GM12878 (cell line): ENCODE data around the gene PTAFR. TPM values are rescaled to one million over a fixed set of nuclear protein-coding genes. Genes with fewer than 3 reads are reported as not detected.
A peak's percentile ranks its signal among the peaks of the same experiment; 100 is the strongest.

Source experiments
- FOXM1 ChIP-seq: IDR thresholded peaks from 2 replicates; pipeline ENCODE4 v1.6.1; 2012; ENCODE audit warnings: low read depth, mild to moderate bottlenecking, inconsistent platforms, low read length, moderate library complexity
- IKZF1 ChIP-seq: fragments of 450-650 bp; conservative IDR thresholded peaks from 2 replicates; pipeline ENCODE4 v1.6.1; 2017; ENCODE audit warnings: antibody characterized with exemption, mild to moderate bottlenecking
- IRF4 ChIP-seq: IDR thresholded peaks from 2 replicates; pipeline ENCODE4 v1.6.1; 2011; ENCODE audit warnings: low read depth, low read length
- NBN ChIP-seq: fragments of 450-650 bp; IDR thresholded peaks from 2 replicates; pipeline ENCODE4 v1.6.1; 2016
- NFYB ChIP-seq: IDR thresholded peaks from 2 replicates; pipeline ENCODE4 v1.6.1; 2011; ENCODE audit warnings: low read depth, mild to moderate bottlenecking, low read length, improper control_type of control experiment, moderate library complexity; ENCODE audit not compliant: insufficient read depth
- NR2C2 ChIP-seq: IDR thresholded peaks from 2 replicates; pipeline ENCODE4 v1.6.1; 2011; ENCODE audit warnings: borderline replicate concordance, low read depth; ENCODE audit not compliant: control insufficient read depth, insufficient read length
- RAD21 ChIP-seq: IDR thresholded peaks from 2 replicates; pipeline ENCODE4 v1.6.1; 2011; ENCODE audit warnings: mild to moderate bottlenecking, low read depth, low read length, moderate library complexity; ENCODE audit not compliant: insufficient read depth
- RBBP5 ChIP-seq: fragments of 200-600 bp; sonication (generic); conservative IDR thresholded peaks from 2 replicates; pipeline ENCODE4 v1.6.1; 2016
- STAT3 ChIP-seq: IDR thresholded peaks from 2 replicates; pipeline ENCODE4 v1.6.1; 2011; ENCODE audit warnings: low read depth, low read length, improper control_type of control experiment
- polyA plus RNA-seq, 11 experiments: library from polyadenylated mRNA; depleted of rRNA in 4 of 11; unstranded in 6 of 11; stranded (reverse) in 5 of 11; fragments of >200 nt; fragmentation: Nextera tagmentation in 4 of 11; fragmentation: Illumina TruSeq in 1 of 11; extraction: Ambion mirVana in 4 of 11; extraction: Trizol in 1 of 11; gene quantifications; 1 replicate in 1 of 11; 2 replicates in 10 of 11; pipeline versions ENCODE4 v1.2.1 to v1.2.3, GENCODE V29; 2011 to 2016; ENCODE audit warnings: inconsistent platforms in 2 of 11, missing spikeins in 2 of 11, low read depth in 1 of 11
- total RNA-seq, 4 experiments: library from RNA; depleted of rRNA in 3 of 4; stranded (reverse); fragments of >200 nt in 3 of 4; fragmentation: Illumina TruSeq in 1 of 4; extraction: Trizol in 1 of 4; gene quantifications; 2 replicates each; pipeline versions ENCODE4 v1.2.1 to v1.2.3, GENCODE V29; 2013 to 2021
- TF ChIP-seq, protein P1 (sequence below): fragments of 450-650 bp; IDR thresholded peaks from 2 replicates; pipeline ENCODE4 v1.6.1; 2017; ENCODE audit warnings: mild to moderate bottlenecking, moderate library complexity
- TF ChIP-seq, protein P2 (sequence below): IDR thresholded peaks from 2 replicates; pipeline ENCODE4 v1.6.1; 2012; ENCODE audit warnings: low read length, inconsistent platforms
- TF ChIP-seq, protein P3 (sequence below): fragments of 450-650 bp; formaldehyde crosslinking; IDR thresholded peaks from 2 replicates; pipeline ENCODE4 v1.4.0; 2022; ENCODE audit warnings: mild to moderate bottlenecking, moderate library complexity
- TF ChIP-seq, protein P4 (sequence below): fragments of 450-650 bp; IDR thresholded peaks from 2 replicates; pipeline ENCODE4 v1.6.1; 2017; ENCODE audit warnings: antibody characterized with exemption, mild to moderate bottlenecking, moderate library complexity
- TF ChIP-seq, protein P5 (sequence below): fragments of 450-650 bp; IDR thresholded peaks from 2 replicates; pipeline ENCODE4 v1.6.1; 2017; ENCODE audit warnings: low read depth, mild to moderate bottlenecking, moderate library complexity
- TF ChIP-seq, protein P6 (sequence below): IDR thresholded peaks from 2 replicates; pipeline ENCODE4 v1.6.1; 2011; ENCODE audit warnings: borderline replicate concordance, low read depth, mild to moderate bottlenecking, moderate library complexity, mixed read lengths, low read length; ENCODE audit not compliant: insufficient read depth; ENCODE audit errors: extremely low read length

Gene PTAFR
- total and polyA plus RNA-seq, 10 of the 15 experiments (the other 5 are each of a cell fraction or from before 2014, with no cell fraction given): 17.5 to 251 (median 27.7) TPM

DNA sequence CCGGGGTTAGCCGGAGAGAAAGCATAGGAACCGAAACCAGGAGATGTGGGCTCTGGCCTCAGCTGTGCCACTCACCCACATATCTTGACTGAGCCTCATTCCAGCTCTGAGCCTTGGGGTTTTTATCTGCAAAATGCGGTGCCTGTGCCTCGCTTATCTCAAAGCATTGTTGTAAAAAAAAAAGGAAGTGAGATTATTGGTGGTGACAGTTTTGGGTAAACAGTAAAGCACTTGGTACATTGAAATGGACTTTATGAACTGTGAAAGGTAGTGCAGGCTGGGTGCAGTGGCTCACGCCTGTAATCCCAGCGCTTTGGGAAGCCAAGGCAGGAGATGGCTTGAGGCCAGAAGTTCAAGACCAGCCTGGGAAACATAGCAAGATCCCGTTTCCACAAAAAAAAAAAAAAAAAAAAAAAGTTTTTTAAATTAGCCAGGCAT lies 3.8 kb downstream of the PTAFR start (continued):
- TF ChIP-seq, protein P1, sequence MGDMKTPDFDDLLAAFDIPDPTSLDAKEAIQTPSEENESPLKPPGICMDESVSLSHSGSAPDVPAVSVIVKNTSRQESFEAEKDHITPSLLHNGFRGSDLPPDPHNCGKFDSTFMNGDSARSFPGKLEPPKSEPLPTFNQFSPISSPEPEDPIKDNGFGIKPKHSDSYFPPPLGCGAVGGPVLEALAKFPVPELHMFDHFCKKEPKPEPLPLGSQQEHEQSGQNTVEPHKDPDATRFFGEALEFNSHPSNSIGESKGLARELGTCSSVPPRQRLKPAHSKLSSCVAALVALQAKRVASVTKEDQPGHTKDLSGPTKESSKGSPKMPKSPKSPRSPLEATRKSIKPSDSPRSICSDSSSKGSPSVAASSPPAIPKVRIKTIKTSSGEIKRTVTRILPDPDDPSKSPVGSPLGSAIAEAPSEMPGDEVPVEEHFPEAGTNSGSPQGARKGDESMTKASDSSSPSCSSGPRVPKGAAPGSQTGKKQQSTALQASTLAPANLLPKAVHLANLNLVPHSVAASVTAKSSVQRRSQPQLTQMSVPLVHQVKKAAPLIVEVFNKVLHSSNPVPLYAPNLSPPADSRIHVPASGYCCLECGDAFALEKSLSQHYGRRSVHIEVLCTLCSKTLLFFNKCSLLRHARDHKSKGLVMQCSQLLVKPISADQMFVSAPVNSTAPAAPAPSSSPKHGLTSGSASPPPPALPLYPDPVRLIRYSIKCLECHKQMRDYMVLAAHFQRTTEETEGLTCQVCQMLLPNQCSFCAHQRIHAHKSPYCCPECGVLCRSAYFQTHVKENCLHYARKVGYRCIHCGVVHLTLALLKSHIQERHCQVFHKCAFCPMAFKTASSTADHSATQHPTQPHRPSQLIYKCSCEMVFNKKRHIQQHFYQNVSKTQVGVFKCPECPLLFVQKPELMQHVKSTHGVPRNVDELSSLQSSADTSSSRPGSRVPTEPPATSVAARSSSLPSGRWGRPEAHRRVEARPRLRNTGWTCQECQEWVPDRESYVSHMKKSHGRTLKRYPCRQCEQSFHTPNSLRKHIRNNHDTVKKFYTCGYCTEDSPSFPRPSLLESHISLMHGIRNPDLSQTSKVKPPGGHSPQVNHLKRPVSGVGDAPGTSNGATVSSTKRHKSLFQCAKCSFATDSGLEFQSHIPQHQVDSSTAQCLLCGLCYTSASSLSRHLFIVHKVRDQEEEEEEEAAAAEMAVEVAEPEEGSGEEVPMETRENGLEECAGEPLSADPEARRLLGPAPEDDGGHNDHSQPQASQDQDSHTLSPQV: no peak
- TF ChIP-seq IKZF1: peak; percentile 98
- TF ChIP-seq STAT3: 0 out of 2 replicates have a peak, but pooled peaks have one; percentile 28
- 0 out of 2 replicates have a peak, but pooled peaks have one; percentile 3 for TF ChIP-seq RAD21
- no peak for TF ChIP-seq NR2C2
- TF ChIP-seq, protein P2, sequence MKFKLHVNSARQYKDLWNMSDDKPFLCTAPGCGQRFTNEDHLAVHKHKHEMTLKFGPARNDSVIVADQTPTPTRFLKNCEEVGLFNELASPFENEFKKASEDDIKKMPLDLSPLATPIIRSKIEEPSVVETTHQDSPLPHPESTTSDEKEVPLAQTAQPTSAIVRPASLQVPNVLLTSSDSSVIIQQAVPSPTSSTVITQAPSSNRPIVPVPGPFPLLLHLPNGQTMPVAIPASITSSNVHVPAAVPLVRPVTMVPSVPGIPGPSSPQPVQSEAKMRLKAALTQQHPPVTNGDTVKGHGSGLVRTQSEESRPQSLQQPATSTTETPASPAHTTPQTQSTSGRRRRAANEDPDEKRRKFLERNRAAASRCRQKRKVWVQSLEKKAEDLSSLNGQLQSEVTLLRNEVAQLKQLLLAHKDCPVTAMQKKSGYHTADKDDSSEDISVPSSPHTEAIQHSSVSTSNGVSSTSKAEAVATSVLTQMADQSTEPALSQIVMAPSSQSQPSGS: peak; percentile 88; the same call in 1 of the 2 replicates
- TF ChIP-seq, protein P3, sequence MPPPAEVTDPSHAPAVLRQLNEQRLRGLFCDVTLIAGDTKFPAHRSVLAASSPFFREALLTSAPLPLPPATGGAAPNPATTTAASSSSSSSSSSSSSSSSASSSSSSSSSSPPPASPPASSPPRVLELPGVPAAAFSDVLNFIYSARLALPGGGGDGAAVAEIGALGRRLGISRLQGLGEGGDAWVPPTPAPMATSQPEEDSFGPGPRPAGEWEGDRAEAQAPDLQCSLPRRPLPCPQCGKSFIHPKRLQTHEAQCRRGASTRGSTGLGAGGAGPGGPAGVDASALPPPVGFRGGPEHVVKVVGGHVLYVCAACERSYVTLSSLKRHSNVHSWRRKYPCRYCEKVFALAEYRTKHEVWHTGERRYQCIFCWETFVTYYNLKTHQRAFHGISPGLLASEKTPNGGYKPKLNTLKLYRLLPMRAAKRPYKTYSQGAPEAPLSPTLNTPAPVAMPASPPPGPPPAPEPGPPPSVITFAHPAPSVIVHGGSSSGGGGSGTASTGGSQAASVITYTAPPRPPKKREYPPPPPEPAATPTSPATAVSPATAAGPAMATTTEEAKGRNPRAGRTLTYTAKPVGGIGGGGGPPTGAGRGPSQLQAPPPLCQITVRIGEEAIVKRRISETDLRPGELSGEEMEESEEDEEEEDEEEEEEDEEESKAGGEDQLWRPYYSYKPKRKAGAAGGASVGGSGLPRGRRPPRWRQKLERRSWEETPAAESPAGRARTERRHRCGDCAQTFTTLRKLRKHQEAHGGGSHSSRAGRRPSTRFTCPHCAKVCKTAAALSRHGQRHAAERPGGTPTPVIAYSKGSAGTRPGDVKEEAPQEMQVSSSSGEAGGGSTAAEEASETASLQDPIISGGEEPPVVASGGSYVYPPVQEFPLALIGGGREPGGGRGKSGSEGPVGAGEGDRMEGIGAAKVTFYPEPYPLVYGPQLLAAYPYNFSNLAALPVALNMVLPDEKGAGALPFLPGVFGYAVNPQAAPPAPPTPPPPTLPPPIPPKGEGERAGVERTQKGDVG (CRISPR knock-in tag): no peak
- peak; percentile 91 for TF ChIP-seq FOXM1
- TF ChIP-seq, protein P4, sequence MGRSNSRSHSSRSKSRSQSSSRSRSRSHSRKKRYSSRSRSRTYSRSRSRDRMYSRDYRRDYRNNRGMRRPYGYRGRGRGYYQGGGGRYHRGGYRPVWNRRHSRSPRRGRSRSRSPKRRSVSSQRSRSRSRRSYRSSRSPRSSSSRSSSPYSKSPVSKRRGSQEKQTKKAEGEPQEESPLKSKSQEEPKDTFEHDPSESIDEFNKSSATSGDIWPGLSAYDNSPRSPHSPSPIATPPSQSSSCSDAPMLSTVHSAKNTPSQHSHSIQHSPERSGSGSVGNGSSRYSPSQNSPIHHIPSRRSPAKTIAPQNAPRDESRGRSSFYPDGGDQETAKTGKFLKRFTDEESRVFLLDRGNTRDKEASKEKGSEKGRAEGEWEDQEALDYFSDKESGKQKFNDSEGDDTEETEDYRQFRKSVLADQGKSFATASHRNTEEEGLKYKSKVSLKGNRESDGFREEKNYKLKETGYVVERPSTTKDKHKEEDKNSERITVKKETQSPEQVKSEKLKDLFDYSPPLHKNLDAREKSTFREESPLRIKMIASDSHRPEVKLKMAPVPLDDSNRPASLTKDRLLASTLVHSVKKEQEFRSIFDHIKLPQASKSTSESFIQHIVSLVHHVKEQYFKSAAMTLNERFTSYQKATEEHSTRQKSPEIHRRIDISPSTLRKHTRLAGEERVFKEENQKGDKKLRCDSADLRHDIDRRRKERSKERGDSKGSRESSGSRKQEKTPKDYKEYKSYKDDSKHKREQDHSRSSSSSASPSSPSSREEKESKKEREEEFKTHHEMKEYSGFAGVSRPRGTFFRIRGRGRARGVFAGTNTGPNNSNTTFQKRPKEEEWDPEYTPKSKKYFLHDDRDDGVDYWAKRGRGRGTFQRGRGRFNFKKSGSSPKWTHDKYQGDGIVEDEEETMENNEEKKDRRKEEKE: no peak
- TF ChIP-seq, protein P5, sequence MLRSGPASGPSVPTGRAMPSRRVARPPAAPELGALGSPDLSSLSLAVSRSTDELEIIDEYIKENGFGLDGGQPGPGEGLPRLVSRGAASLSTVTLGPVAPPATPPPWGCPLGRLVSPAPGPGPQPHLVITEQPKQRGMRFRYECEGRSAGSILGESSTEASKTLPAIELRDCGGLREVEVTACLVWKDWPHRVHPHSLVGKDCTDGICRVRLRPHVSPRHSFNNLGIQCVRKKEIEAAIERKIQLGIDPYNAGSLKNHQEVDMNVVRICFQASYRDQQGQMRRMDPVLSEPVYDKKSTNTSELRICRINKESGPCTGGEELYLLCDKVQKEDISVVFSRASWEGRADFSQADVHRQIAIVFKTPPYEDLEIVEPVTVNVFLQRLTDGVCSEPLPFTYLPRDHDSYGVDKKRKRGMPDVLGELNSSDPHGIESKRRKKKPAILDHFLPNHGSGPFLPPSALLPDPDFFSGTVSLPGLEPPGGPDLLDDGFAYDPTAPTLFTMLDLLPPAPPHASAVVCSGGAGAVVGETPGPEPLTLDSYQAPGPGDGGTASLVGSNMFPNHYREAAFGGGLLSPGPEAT: peak; percentile 96
- peak; percentile 98 for TF ChIP-seq IRF4
- TF ChIP-seq, protein P6, sequence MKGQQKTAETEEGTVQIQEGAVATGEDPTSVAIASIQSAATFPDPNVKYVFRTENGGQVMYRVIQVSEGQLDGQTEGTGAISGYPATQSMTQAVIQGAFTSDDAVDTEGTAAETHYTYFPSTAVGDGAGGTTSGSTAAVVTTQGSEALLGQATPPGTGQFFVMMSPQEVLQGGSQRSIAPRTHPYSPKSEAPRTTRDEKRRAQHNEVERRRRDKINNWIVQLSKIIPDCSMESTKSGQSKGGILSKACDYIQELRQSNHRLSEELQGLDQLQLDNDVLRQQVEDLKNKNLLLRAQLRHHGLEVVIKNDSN: no peak
- TF ChIP-seq NFYB: no peak
- peak; percentile 68 for TF ChIP-seq NBN
- no peak for TF ChIP-seq RBBP5
